HepG2 (cell line): ENCODE results near the gene NIPAL3. TPM values are rescaled to one million over a fixed set of nuclear protein-coding genes. Genes with fewer than 3 reads are reported as not detected.

ENCODE experiments used
- ARNT2 ChIP-seq: sonication (generic); formaldehyde crosslinking; IDR thresholded peaks from 2 replicates; pipeline ENCODE4 v1.8.0; 2022; ENCODE audit warnings: mild to moderate bottlenecking, low read depth, missing genetic modification reagents, moderate library complexity
- CBX2 ChIP-seq, 2 experiments: fragments of 200-600 bp in 1 of 2; sonication (generic); formaldehyde crosslinking in 1 of 2; IDR thresholded peaks; 2 replicates each; pipeline versions ENCODE4 v1.7.0 to v1.8.1; 2018 to 2022; ENCODE audit warnings: low read depth in 2 of 2, low read length in 1 of 2, mild to moderate bottlenecking in 1 of 2, missing genetic modification reagents in 1 of 2
- CBX5 ChIP-seq: sonication (generic); formaldehyde crosslinking; IDR thresholded peaks from 2 replicates; pipeline ENCODE4 v1.4.0; 2020; ENCODE audit warnings: missing genetic modification reagents, borderline replicate concordance
- EZH2 ChIP-seq: conservative IDR thresholded peaks from 2 replicates; pipeline ENCODE4 v1.6.1; 2012; ENCODE audit warnings: mild to moderate bottlenecking, low read depth, low read length, moderate library complexity
- KLF16 ChIP-seq, 2 experiments: sonication (generic) in 1 of 2; formaldehyde crosslinking in 1 of 2; IDR thresholded peaks; 2 replicates each; pipeline versions ENCODE4 v1.6.1 to v1.8.0; 2016 to 2023; ENCODE audit warnings: missing genetic modification reagents in 2 of 2, missing compliant biosample characterization in 1 of 2
- KLF6 ChIP-seq: IDR thresholded peaks from 2 replicates; pipeline ENCODE4 v1.8.0; 2016; ENCODE audit warnings: missing biosample characterization, missing genetic modification reagents
- MED1 ChIP-seq: sonication (generic); formaldehyde crosslinking; IDR thresholded peaks from 2 replicates; pipeline ENCODE4 v1.4.0; 2020; ENCODE audit warnings: missing genetic modification reagents
- NFYB ChIP-seq: sonication (generic); formaldehyde crosslinking; IDR thresholded peaks from 2 replicates; pipeline ENCODE4 v1.4.0; 2020; ENCODE audit warnings: missing genetic modification reagents
- NR2C2 ChIP-seq: sonication (generic); formaldehyde crosslinking; IDR thresholded peaks from 2 replicates; pipeline ENCODE4 v1.4.0; 2020; ENCODE audit warnings: missing genetic modification reagents, mild to moderate bottlenecking, moderate library complexity, borderline replicate concordance
- PHF20 ChIP-seq: sonication (generic); formaldehyde crosslinking; IDR thresholded peaks from 2 replicates; pipeline ENCODE4 v1.5.0; 2020; ENCODE audit warnings: mild to moderate bottlenecking, missing genetic modification reagents
- RBM39 ChIP-seq: fragments of 200-400 bp; formaldehyde crosslinking; IDR thresholded peaks from one replicate; pipeline ENCODE4 v1.6.1; 2018; ENCODE audit warnings: antibody characterized with exemption, mild to moderate bottlenecking, low read depth, low read length; ENCODE audit not compliant: poor library complexity, severe bottlenecking
- SALL2 ChIP-seq: sonication (generic); formaldehyde crosslinking; IDR thresholded peaks from 2 replicates; pipeline ENCODE4 v1.8.1; 2023; ENCODE audit warnings: mild to moderate bottlenecking, missing genetic modification reagents, inconsistent platforms
- SAP130 ChIP-seq: IDR thresholded peaks from 2 replicates; pipeline ENCODE4 v1.6.1; 2016; ENCODE audit warnings: low read depth
- ZNF263 ChIP-seq: sonication (generic); formaldehyde crosslinking; IDR thresholded peaks from 2 replicates; pipeline ENCODE4 v1.4.0; 2020; ENCODE audit warnings: missing genetic modification reagents
- ZNF720 ChIP-seq: sonication (generic); formaldehyde crosslinking; IDR thresholded peaks from 2 replicates; pipeline ENCODE4 v1.4.0; 2020; ENCODE audit warnings: missing genetic modification reagents
- ZNF878 ChIP-seq: sonication (generic); formaldehyde crosslinking; IDR thresholded peaks from 2 replicates; pipeline ENCODE4 v1.8.1; 2023; ENCODE audit warnings: mild to moderate bottlenecking, missing genetic modification reagents, moderate library complexity
- polyA plus RNA-seq, 8 experiments: library from polyadenylated mRNA; depleted of rRNA in 3 of 8; stranded (reverse) in 7 of 8; unstranded in 1 of 8; fragments of >200 nt; fragmentation: Illumina TruSeq in 4 of 8; extraction: Trizol in 4 of 8; gene quantifications; 2 replicates each; pipeline versions ENCODE4 v1.2.1 to v1.2.3, GENCODE V29; 2011 to 2016; ENCODE audit warnings: low read depth in 4 of 8, missing spikeins in 1 of 8, mixed read lengths in 1 of 8; ENCODE audit not compliant: insufficient read depth in 1 of 8
- total RNA-seq, 5 experiments: library from RNA; depleted of rRNA; stranded (reverse); fragments of >200 nt; fragmentation: Illumina TruSeq; extraction: Trizol; gene quantifications; 2 replicates each; pipeline ENCODE4 v1.2.3, GENCODE V29; 2016; ENCODE audit warnings: low read depth in 1 of 5
- TF ChIP-seq, protein P1 (sequence below): sonication (generic); formaldehyde crosslinking; IDR thresholded peaks from 2 replicates; pipeline ENCODE4 v1.8.1; 2022; ENCODE audit warnings: mild to moderate bottlenecking, missing genetic modification reagents
- TF ChIP-seq, protein P2 (sequence below): IDR thresholded peaks from 2 replicates; pipeline ENCODE4 v1.6.1; 2016; ENCODE audit warnings: mild to moderate bottlenecking
- TF ChIP-seq, protein P3 (sequence below): fragments of 450-650 bp; IDR thresholded peaks from 2 replicates; pipeline ENCODE4 v1.6.1; 2016
- TF ChIP-seq, protein P4 (sequence below): IDR thresholded peaks from 2 replicates; pipeline ENCODE4 v1.6.1; 2016; ENCODE audit warnings: missing compliant biosample characterization, missing genetic modification reagents, borderline replicate concordance
- TF ChIP-seq, protein P5 (sequence below): sonication (generic); formaldehyde crosslinking; IDR thresholded peaks from 2 replicates; pipeline ENCODE4 v1.5.0; 2020; ENCODE audit warnings: missing genetic modification reagents, mild to moderate bottlenecking, borderline replicate concordance
- TF ChIP-seq, protein P6 (sequence below): IDR thresholded peaks from 2 replicates; pipeline ENCODE4 v1.6.1; 2012; ENCODE audit warnings: inconsistent platforms
- TF ChIP-seq, protein P7 (sequence below): sonication (generic); formaldehyde crosslinking; IDR thresholded peaks from 2 replicates; pipeline ENCODE4 v1.4.0; 2020; ENCODE audit warnings: mild to moderate bottlenecking, low read depth, missing genetic modification reagents

The NIPAL3 gene
- total and polyA plus RNA-seq, 2 of the 13 experiments (the other 11 are each of a cell fraction or from before 2014, with no cell fraction given) = 5.6 to 8.6 TPM

DNA sequence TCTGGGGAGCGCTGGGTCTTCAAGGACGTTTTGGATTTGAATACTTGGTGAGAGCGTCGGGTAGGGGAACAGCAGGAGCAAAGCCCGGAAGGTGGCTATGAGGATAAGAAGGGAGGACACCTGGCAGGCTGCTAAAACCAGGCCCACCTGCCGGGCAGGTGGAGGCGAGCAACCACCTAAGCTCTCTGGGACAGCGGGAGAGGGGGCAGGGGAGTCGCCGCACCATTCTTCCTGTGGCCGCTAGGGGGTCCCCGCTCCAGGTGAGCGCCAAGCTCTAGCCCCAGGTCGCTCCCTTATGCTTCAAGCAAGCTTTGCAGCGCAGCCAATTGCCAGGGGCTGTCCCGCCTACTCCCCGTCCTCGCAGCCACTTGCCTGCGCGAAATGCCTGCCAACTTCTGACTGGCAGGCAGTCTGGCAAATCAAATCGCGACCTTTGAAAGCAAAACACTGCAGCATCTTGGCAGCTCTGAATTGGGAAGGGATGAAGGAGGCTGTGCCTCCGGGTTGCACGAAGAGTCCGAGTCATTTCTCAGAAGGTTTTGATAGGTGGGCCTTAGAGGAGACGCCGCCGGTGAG lies at the start of gene NIPAL3 (continued):
- TF ChIP-seq MED1 (peak; percentile 56), SALL2 (CRISPR knock-in tag) (peak; percentile 72; the same call in 1 of the 2 replicates), PHF20 (CRISPR knock-in tag) (peak; percentile 40; the same call in 1 of the 2 replicates), ARNT2 (CRISPR knock-in tag) (no peak), CBX2 (IDR thresholded peaks at IDR 0.05; ENCODE audit: low read depth, low read length) (no peak), CBX2 (CRISPR knock-in tag; IDR thresholded peaks at IDR 0.05; ENCODE audit: low read depth) (no peak), ZNF878 (CRISPR knock-in tag) (no peak), KLF6 (CRISPR knock-in tag) (peak; percentile 20; the same call in 1 of the 2 replicates), EZH2 (no peak), NFYB (peak; percentile 98), SAP130 (CRISPR knock-in tag) (peak; percentile 68), ZNF720 (0 out of 2 replicates have a peak, but pooled peaks have one; percentile 29), RBM39 (peak; percentile 39), KLF16 (CRISPR knock-in tag; IDR thresholded peaks at IDR 0.05) (peak in 1 of 2 experiments; percentile 60; a peak in 1 of 4 replicates), ZNF263 (peak; percentile 65), CBX5 (peak; percentile 35; the same call in 1 of the 2 replicates), NR2C2 (CRISPR knock-in tag) (0 out of 2 replicates have a peak, but pooled peaks have one; percentile 48)
- TF ChIP-seq, protein P1, sequence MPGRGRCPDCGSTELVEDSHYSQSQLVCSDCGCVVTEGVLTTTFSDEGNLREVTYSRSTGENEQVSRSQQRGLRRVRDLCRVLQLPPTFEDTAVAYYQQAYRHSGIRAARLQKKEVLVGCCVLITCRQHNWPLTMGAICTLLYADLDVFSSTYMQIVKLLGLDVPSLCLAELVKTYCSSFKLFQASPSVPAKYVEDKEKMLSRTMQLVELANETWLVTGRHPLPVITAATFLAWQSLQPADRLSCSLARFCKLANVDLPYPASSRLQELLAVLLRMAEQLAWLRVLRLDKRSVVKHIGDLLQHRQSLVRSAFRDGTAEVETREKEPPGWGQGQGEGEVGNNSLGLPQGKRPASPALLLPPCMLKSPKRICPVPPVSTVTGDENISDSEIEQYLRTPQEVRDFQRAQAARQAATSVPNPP = no peak
- TF ChIP-seq, protein P2, sequence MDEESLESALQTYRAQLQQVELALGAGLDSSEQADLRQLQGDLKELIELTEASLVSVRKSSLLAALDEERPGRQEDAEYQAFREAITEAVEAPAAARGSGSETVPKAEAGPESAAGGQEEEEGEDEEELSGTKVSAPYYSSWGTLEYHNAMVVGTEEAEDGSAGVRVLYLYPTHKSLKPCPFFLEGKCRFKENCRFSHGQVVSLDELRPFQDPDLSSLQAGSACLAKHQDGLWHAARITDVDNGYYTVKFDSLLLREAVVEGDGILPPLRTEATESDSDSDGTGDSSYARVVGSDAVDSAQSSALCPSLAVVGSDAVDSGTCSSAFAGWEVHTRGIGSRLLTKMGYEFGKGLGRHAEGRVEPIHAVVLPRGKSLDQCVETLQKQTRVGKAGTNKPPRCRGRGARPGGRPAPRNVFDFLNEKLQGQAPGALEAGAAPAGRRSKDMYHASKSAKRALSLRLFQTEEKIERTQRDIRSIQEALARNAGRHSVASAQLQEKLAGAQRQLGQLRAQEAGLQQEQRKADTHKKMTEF (CRISPR knock-in tag) = peak; percentile 59; the same call in 1 of the 2 replicates
- TF ChIP-seq, protein P3, sequence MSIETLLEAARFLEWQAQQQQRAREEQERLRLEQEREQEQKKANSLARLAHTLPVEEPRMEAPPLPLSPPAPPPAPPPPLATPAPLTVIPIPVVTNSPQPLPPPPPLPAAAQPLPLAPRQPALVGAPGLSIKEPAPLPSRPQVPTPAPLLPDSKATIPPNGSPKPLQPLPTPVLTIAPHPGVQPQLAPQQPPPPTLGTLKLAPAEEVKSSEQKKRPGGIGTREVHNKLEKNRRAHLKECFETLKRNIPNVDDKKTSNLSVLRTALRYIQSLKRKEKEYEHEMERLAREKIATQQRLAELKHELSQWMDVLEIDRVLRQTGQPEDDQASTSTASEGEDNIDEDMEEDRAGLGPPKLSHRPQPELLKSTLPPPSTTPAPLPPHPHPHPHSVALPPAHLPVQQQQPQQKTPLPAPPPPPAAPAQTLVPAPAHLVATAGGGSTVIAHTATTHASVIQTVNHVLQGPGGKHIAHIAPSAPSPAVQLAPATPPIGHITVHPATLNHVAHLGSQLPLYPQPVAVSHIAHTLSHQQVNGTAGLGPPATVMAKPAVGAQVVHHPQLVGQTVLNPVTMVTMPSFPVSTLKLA = no peak
- TF ChIP-seq, protein P4, sequence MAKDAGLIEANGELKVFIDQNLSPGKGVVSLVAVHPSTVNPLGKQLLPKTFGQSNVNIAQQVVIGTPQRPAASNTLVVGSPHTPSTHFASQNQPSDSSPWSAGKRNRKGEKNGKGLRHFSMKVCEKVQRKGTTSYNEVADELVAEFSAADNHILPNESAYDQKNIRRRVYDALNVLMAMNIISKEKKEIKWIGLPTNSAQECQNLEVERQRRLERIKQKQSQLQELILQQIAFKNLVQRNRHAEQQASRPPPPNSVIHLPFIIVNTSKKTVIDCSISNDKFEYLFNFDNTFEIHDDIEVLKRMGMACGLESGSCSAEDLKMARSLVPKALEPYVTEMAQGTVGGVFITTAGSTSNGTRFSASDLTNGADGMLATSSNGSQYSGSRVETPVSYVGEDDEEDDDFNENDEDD (CRISPR knock-in tag) = 0 out of 2 replicates have a peak, but pooled peaks have one; percentile 30
- TF ChIP-seq, protein P5, sequence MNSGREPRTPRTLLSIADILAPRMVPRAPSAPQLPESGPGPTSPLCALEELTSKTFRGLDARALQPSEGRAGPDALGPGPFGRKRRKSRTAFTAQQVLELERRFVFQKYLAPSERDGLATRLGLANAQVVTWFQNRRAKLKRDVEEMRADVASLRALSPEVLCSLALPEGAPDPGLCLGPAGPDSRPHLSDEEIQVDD (CRISPR knock-in tag) = no peak
- TF ChIP-seq, protein P6, sequence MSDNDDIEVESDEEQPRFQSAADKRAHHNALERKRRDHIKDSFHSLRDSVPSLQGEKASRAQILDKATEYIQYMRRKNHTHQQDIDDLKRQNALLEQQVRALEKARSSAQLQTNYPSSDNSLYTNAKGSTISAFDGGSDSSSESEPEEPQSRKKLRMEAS = peak; percentile 38; the same call in 1 of the 2 replicates
- TF ChIP-seq, protein P7, sequence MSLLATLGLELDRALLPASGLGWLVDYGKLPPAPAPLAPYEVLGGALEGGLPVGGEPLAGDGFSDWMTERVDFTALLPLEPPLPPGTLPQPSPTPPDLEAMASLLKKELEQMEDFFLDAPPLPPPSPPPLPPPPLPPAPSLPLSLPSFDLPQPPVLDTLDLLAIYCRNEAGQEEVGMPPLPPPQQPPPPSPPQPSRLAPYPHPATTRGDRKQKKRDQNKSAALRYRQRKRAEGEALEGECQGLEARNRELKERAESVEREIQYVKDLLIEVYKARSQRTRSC (CRISPR knock-in tag) = no peak
